Stimulated activated memory B cell treated with anti-CD40 and anti-IgM and Interleukin-4, amounts not matched to agents 10 μg/mL and 1 μg/mL and 100 μg/mL, for 72 hours (primary cell): ENCODE data around the gene MZF1.

ENCODE experiments used
- ATAC-seq: fragments of 150-1000 bp; cut with Tn5 transposase; 2 replicates; pipeline ENCODE4 v1.10.0; 2021
- H3K27ac Mint-ChIP-seq: one replicate; pipeline ENCODE4 v1.8.0; 2022; ENCODE audit warnings: mild to moderate bottlenecking, mixed read lengths
- H3K27me3 Mint-ChIP-seq: one replicate; pipeline ENCODE4 v1.8.0; 2022; ENCODE audit warnings: mixed read lengths
- H3K36me3 Mint-ChIP-seq: one replicate; pipeline ENCODE4 v1.8.0; 2022; ENCODE audit warnings: mixed read lengths
- H3K4me1 Mint-ChIP-seq: one replicate; pipeline ENCODE4 v1.8.0; 2022; ENCODE audit warnings: mixed read lengths
- H3K4me3 Mint-ChIP-seq: one replicate; pipeline ENCODE4 v1.8.0; 2022; ENCODE audit warnings: mild to moderate bottlenecking, moderate library complexity, mixed read lengths
- H3K9me3 Mint-ChIP-seq: one replicate; pipeline ENCODE4 v1.8.0; 2022; ENCODE audit warnings: mixed read lengths

The MZF1 gene

GRCh38 chr19:58553799-58554493 is 19.2 kb downstream of the MZF1 start:
- Mint-ChIP-seq H3K27ac (peak overlapping the region; percentile 100), H3K27me3 (no peaks in the 10 kb centered on the region), H3K4me1 (peaks cover 50% of the 10 kb centered on the region), H3K36me3 (peaks cover 66% of the 10 kb centered on the region), H3K9me3 (no peaks in the 10 kb centered on the region), H3K4me3 (peak overlapping the region; percentile 87)
- no peak for ATAC-seq

- ATAC-seq, result no peak
- Mint-ChIP-seq H3K36me3 (peaks cover 70% of the 10 kb centered on the region), H3K27me3 (no peaks in the 10 kb centered on the region), H3K27ac (no peak overlapping the region), H3K9me3 (no peaks in the 10 kb centered on the region), H3K4me1 (peaks cover 51% of the 10 kb centered on the region), H3K4me3 (no peak overlapping the region)
Measured at GRCh38 chr19:58552655-58553054, 20.5 kb downstream of the MZF1 start.

- peaks cover 51% of the 10 kb centered on the region for H3K4me1 Mint-ChIP-seq
- no peak for ATAC-seq
- no peaks in the 10 kb centered on the region for H3K27me3 Mint-ChIP-seq
- no peaks in the 10 kb centered on the region for H3K9me3 Mint-ChIP-seq
- H3K27ac Mint-ChIP-seq, result no peak overlapping the region
- H3K4me3 Mint-ChIP-seq, result no peak overlapping the region
- peaks cover 65% of the 10 kb centered on the region for H3K36me3 Mint-ChIP-seq
Measured at GRCh38 chr19:58551577-58552471, 21.3 kb downstream of the MZF1 start.

GRCh38 chr19:58551123-58551497 is 22.0 kb downstream of the MZF1 start:
- Mint-ChIP-seq H3K4me3 (no peak overlapping the region), H3K36me3 (peaks cover 66% of the 10 kb centered on the region), H3K27ac (no peak overlapping the region), H3K4me1 (peaks cover 51% of the 10 kb centered on the region), H3K27me3 (no peaks in the 10 kb centered on the region), H3K9me3 (no peaks in the 10 kb centered on the region)
- ATAC-seq, result no peak

- Mint-ChIP-seq H3K4me1 (peaks cover 53% of the 10 kb centered on the region), H3K9me3 (no peaks in the 10 kb centered on the region), H3K27ac (no peak overlapping the region), H3K36me3 (peaks cover 69% of the 10 kb centered on the region), H3K4me3 (no peak overlapping the region), H3K27me3 (no peaks in the 10 kb centered on the region)
- ATAC-seq, result no peak
Measured at GRCh38 chr19:58550362-58551122, 22.6 kb downstream of the MZF1 start.

GRCh38 chr19:58549664-58550361 is 23.3 kb downstream of the MZF1 start:
- H3K9me3 Mint-ChIP-seq, result no peaks in the 10 kb centered on the region
- H3K4me3 Mint-ChIP-seq, result no peak overlapping the region
- H3K27ac Mint-ChIP-seq, result no peak overlapping the region
- peaks cover 56% of the 10 kb centered on the region for H3K4me1 Mint-ChIP-seq
- peaks cover 76% of the 10 kb centered on the region for H3K36me3 Mint-ChIP-seq
- ATAC-seq, result no peak
- no peaks in the 10 kb centered on the region for H3K27me3 Mint-ChIP-seq

GRCh38 chr19:58548859-58549663 is 24.1 kb downstream of the MZF1 start:
- Mint-ChIP-seq H3K27ac (no peak overlapping the region), H3K4me3 (no peak overlapping the region), H3K36me3 (peaks cover 76% of the 10 kb centered on the region), H3K9me3 (no peaks in the 10 kb centered on the region), H3K4me1 (peaks cover 54% of the 10 kb centered on the region), H3K27me3 (peaks cover 2% of the 10 kb centered on the region)
- ATAC-seq, result no peak

- Mint-ChIP-seq H3K36me3 (peaks cover 65% of the 10 kb centered on the region), H3K9me3 (no peaks in the 10 kb centered on the region), H3K4me1 (peaks cover 47% of the 10 kb centered on the region), H3K27me3 (peaks cover 16% of the 10 kb centered on the region), H3K27ac (no peak overlapping the region), H3K4me3 (no peak overlapping the region)
- no peak for ATAC-seq
Measured at GRCh38 chr19:58547323-58548312, 25.5 kb downstream of the MZF1 start.

GRCh38 chr19:58546019-58546530 is 27.1 kb downstream of the MZF1 start:
- Mint-ChIP-seq H3K27ac (peak overlapping the region; percentile 98), H3K9me3 (no peaks in the 10 kb centered on the region), H3K4me1 (peaks cover 44% of the 10 kb centered on the region), H3K36me3 (peaks cover 52% of the 10 kb centered on the region), H3K4me3 (peak overlapping the region; percentile 92), H3K27me3 (peaks cover 23% of the 10 kb centered on the region)
- no peak for ATAC-seq

GRCh38 chr19:58545286-58546018 is 27.7 kb downstream of the MZF1 start:
- ATAC-seq, result no peak
- Mint-ChIP-seq H3K36me3 (peaks cover 46% of the 10 kb centered on the region), H3K27ac (peak overlapping the region; percentile 98), H3K4me3 (peak overlapping the region; percentile 92), H3K9me3 (no peaks in the 10 kb centered on the region), H3K27me3 (peaks cover 23% of the 10 kb centered on the region), H3K4me1 (peaks cover 44% of the 10 kb centered on the region)

- H3K9me3 Mint-ChIP-seq, result no peaks in the 10 kb centered on the region
- peaks cover 29% of the 10 kb centered on the region for H3K27me3 Mint-ChIP-seq
- H3K27ac Mint-ChIP-seq, result peak overlapping the region; percentile 98
- ATAC-seq, result peak; percentile 76
- peak overlapping the region; percentile 92 for H3K4me3 Mint-ChIP-seq
- peaks cover 44% of the 10 kb centered on the region for H3K4me1 Mint-ChIP-seq
- peaks cover 39% of the 10 kb centered on the region for H3K36me3 Mint-ChIP-seq
Measured at GRCh38 chr19:58544591-58545285, 28.4 kb downstream of the MZF1 start.
